Ectodermal cell (in vitro differentiated cells): ENCODE measurements around the gene HMX2.
A peak's percentile ranks its signal among the peaks of the same experiment; 100 is the strongest.

Experiments
- H3K27ac ChIP-seq: 2 replicates; pipeline ENCODE4 v1.7.0; 2013; ENCODE audit warnings: mild to moderate bottlenecking, low read depth, low read length; ENCODE audit not compliant: insufficient read depth, poor library complexity, severe bottlenecking
- H3K27me3 ChIP-seq: 2 replicates; pipeline ENCODE4 v1.7.0; 2013; ENCODE audit warnings: mild to moderate bottlenecking, low read length; ENCODE audit not compliant: insufficient read depth, control insufficient read depth, poor library complexity, severe bottlenecking
- H3K36me3 ChIP-seq: one replicate; pipeline ENCODE4 v1.7.0; 2013; ENCODE audit warnings: low read length; ENCODE audit not compliant: control insufficient read depth, insufficient read depth
- H3K4me1 ChIP-seq: one replicate; pipeline ENCODE4 v1.7.0; 2013; ENCODE audit warnings: low read length; ENCODE audit not compliant: control insufficient read depth, insufficient read depth
- H3K4me3 ChIP-seq: 2 replicates; pipeline ENCODE4 v1.7.0; 2013; ENCODE audit warnings: low read depth, low read length, control low read depth; ENCODE audit not compliant: insufficient read depth
- H3K9me3 ChIP-seq: 2 replicates; pipeline ENCODE4 v1.7.0; 2013; ENCODE audit warnings: mild to moderate bottlenecking, low read length, moderate library complexity; ENCODE audit not compliant: control insufficient read depth
- WGBS, 2 experiments: methylation state at CpG; one replicate each; pipeline ENCODE4 v1.1.7; 2013; ENCODE audit warnings: missing lambda C conversion rate in 2 of 2; 5-methylcytosine and 5-hydroxymethylcytosine counted together

Gene HMX2

DNA sequence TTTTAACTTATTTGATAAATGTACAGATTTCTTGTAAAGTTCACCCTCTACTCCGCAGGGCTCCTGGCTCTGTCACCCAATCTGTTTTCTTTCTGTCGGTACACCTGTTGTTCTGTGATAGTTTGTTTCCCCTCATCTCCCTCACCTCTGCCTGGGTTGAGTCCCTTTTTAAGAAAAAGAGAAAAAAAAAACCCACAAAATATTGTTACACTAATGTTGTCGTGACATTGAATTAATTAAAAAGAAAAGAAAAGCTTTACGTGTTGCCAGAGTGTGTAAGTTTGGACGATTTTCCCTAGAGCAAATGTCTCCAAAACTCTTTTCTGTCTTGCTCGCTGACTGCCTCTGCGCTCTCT lies 8.8 kb upstream of the HMX2 start:
- Histone ChIP-seq H3K36me3 (no peaks in the 10 kb centered on the region), H3K4me1 (peaks cover 34% of the 10 kb centered on the region), H3K9me3 (no peaks in the 10 kb centered on the region), H3K27ac (no peak overlapping the region), H3K27me3 (peaks cover 100% of the 10 kb centered on the region), H3K4me3 (no peak overlapping the region)
- 1 to 2% methylated on average over 7 of the region's 7 CpGs for WGBS, 2 experiments

DNA sequence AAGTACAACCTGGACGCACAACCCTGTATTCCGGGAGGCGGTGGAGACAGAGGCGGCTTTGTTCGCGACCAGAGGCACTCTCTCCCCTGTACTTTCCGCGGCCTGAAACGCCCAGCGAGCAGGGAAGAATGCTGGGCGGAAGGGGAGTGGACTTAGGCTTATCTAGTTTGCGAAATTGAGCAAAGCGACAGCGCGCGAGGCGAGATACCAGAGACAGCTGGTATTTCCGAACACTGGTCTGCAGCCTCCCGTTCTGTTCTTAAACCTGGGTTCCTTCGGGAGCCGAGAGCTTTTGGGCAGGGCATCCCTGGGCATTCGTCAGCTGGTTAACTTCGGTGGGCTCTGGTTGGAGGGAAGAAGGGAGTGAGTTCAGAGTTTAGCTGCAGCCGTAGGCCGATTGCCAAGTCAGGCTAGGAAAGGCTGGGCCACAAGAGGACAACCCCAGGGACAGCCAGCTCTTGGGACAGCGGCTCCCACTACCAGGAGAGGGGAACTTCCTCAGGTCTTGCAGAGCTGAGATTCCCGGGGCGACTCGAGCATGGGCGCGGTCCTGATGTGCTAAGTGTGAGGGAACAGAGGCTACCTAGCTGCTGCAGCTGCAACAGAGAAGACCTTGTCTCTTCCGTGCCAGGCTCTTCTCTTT lies 8.3 kb upstream of the HMX2 start:
- peaks cover 100% of the 10 kb centered on the region for H3K27me3 ChIP-seq
- no peaks in the 10 kb centered on the region for H3K36me3 ChIP-seq
- H3K27ac ChIP-seq = no peak overlapping the region
- WGBS, 2 experiments = 1% methylated on average over 32 of the region's 32 CpGs
- H3K9me3 ChIP-seq = no peaks in the 10 kb centered on the region
- H3K4me3 ChIP-seq = peak overlapping the region; percentile 11
- H3K4me1 ChIP-seq = peaks cover 33% of the 10 kb centered on the region

DNA sequence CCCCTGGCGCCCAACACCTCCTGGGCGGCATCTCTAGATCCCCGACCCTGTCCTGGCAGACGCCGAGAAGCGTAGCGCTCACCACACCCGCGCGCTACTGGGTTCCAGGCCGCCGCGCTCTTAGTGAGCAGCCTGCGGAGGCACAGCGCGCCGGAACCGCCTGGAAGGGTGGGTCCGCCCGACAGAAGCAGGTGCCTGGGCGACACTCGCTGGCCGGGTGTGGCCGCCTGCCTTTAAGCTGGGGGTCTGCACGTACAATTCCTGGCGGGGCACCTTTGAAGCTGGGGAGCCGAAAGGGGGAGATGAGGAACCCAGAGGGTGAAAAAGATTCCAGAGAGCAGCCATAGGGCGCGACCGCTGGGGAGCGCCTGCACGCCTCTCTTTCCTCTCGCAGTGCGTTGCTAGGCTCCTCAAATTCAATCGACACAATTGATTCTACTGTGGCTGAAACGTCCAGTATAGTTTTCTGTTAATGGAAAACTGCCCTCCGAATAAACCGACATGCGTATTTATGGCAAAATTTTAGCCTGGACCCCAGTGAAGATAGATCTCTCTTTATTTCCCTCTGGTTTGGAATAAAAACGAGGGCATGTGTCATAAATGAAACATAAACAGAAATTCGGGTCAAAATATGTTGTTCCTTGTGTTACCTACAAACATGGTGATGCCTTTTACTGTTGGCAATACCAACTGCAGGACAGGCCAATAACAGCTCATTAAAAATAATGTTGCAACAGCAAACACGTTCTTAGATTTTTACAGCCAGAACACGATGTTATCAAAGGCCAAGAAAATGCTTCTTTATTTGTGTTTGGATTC lies 7.6 kb upstream of the HMX2 start:
- Histone ChIP-seq H3K27me3 (peaks cover 100% of the 10 kb centered on the region), H3K4me1 (peaks cover 26% of the 10 kb centered on the region), H3K36me3 (no peaks in the 10 kb centered on the region), H3K4me3 (peak overlapping the region; percentile 11), H3K9me3 (no peaks in the 10 kb centered on the region), H3K27ac (no peak overlapping the region)
- 2 to 3% methylated on average over 43 of the region's 43 CpGs for WGBS, 2 experiments

DNA sequence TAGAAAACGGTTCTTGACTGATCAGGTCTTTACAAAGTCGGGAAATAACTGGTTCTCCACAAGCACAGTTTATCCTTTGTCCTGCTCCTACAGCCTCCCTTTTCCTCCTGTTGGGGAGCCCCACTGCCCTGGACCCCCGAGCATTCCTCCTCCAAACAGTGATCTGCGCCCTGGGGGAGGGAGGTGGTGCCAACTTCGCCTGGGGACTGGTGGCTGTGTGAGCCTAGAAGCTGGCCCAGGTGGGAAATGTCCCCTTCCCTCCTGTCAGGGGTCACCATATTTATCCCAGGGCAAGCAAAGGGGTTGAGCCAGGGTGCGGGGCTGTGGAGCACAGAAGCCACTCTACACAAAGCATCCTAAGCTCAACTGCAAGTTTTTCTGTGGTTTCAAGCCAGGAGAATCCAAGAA lies 6.9 kb upstream of the HMX2 start:
- peaks cover 100% of the 10 kb centered on the region for H3K27me3 ChIP-seq
- H3K27ac ChIP-seq = no peak overlapping the region
- H3K4me1 ChIP-seq = peaks cover 24% of the 10 kb centered on the region
- no peaks in the 10 kb centered on the region for H3K9me3 ChIP-seq
- H3K36me3 ChIP-seq = no peaks in the 10 kb centered on the region
- 4 to 10% methylated on average over 6 of the region's 6 CpGs for WGBS, 2 experiments
- no peak overlapping the region for H3K4me3 ChIP-seq

DNA sequence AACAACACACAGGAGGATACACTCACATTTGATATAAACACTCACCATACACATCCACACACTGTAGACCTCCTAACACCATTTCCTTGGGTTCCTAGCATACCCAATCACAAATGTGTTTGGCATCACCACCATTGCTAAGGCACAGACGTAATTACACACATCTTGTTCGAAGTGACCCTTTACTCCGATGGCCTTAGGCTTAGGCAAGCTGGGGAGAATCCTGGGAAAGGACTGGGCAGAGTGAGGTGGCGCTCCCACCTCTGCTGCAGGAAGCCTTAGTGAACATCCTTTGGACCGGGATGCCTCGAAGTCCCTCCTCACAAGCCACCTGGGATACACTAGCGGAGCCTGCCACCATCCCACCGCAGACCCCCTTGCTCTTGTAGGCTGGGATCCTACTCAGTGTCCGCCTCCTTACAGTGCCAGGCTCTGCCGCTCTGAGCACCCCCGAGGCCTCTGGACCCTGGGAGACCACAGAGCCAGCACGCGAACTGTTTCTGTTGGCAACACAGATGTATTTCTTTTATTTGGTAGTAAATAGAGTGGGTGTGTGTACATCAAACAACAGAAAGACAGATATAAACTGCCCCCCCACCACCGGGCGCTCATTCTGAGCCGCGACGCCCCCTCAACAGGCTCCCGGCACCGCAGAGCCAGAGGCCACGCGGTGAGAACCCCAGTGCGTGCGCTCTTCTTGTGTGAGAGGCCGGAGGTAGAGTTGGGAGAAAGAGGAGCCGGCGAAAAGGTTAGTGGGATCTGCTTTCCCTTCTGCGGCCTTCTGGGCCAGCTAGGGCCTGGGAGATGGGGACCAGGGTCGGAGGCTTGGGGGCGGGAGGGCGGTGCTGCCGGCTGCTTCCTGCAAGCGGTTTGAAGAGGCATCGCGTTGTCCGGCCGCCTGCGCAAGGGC lies 5.9 kb upstream of the HMX2 start:
- H3K4me3 ChIP-seq = no peak overlapping the region
- H3K27ac ChIP-seq = no peak overlapping the region
- H3K27me3 ChIP-seq = peaks cover 100% of the 10 kb centered on the region
- WGBS, 2 experiments = 5 to 6% methylated on average over 38 of the region's 38 CpGs
- no peaks in the 10 kb centered on the region for H3K36me3 ChIP-seq
- peaks cover 21% of the 10 kb centered on the region for H3K4me1 ChIP-seq
- no peaks in the 10 kb centered on the region for H3K9me3 ChIP-seq

DNA sequence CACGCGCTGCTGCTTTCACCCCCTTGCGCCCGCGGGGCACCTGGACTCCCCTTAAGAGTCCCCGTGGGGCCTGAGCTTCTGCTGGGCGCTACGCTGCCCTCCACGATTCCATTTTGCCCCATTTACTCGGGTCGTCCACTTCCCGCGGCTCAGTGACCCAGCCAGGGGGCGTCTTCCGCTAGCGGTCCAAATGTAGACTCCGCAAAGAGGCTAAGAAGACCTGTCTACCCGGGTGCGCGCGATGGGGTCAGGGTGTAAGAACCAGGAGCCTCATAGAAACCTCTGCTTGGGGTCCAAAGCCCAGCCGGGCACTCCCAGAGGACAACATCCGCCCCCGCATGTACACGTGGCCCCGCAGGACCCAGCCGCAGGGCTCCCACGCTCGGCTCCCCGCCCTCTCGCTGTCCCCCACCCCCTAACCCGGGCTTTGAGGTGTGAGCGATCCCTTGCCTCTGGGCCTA lies 5.2 kb upstream of the HMX2 start:
- 1% methylated on average over 32 to 33 of the region's 33 CpGs for WGBS, 2 experiments
- no peak overlapping the region for H3K27ac ChIP-seq
- peaks cover 22% of the 10 kb centered on the region for H3K4me1 ChIP-seq
- no peaks in the 10 kb centered on the region for H3K9me3 ChIP-seq
- no peak overlapping the region for H3K4me3 ChIP-seq
- peaks cover 100% of the 10 kb centered on the region for H3K27me3 ChIP-seq
- no peaks in the 10 kb centered on the region for H3K36me3 ChIP-seq

DNA sequence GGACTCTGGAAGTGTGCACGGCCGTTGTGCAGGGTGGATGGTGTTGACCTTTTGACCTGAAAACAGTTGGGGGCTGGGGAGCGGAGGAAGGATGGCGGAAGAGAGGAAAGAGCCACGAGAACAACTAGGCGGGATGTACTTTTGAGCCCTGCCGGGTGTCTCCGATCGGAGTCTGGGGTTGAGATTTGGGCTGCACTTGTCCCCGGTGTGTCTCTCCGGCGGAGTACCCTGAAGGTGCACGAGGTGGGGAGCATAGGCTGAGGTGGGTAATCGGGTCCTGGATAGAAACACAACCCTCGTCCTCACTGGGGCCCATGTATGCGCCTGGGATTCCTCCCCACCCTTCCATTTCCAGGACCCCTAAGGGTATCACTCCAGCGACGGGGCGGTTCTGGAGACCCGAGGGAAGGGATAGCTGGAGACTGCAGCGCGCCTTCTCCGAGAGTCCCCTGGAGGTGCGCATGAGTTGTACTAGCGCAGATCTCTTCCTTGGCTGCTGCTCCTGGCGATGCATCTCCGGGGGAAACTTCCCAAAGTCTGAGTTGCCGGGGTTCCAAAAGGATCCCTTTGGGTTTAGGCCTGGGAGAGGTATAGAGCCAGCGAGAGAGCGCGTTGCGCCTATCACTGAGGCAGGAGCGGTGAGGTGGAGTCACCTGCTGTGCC lies 4.6 kb upstream of the HMX2 start:
- 1 to 2% methylated on average over 33 of the region's 33 CpGs for WGBS, 2 experiments
- H3K27me3 ChIP-seq = peaks cover 100% of the 10 kb centered on the region
- no peaks in the 10 kb centered on the region for H3K36me3 ChIP-seq
- no peak overlapping the region for H3K27ac ChIP-seq
- H3K4me1 ChIP-seq = peaks cover 27% of the 10 kb centered on the region
- H3K9me3 ChIP-seq = no peaks in the 10 kb centered on the region
- no peak overlapping the region for H3K4me3 ChIP-seq

DNA sequence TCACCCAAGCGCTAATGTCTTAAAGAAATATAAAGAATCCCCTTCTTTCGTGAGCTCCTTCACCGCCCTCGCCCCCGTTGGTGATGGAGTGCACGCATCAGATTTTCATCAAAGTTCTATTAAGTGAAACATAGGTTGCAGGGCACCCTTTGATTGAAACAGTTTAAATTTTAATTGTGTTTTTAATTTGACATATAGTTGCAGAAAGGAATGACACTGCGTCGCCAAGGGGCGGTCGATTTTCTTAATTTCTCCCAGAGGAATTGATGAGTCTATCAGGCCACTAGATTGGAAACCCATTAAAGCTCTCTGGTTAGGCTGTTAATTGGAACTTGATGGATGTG lies 4.1 kb upstream of the HMX2 start:
- no peak overlapping the region for H3K4me3 ChIP-seq
- no peak overlapping the region for H3K27ac ChIP-seq
- WGBS, 2 experiments = 6 to 11% methylated on average over 10 of the region's 10 CpGs
- H3K4me1 ChIP-seq = peaks cover 27% of the 10 kb centered on the region
- H3K27me3 ChIP-seq = peaks cover 100% of the 10 kb centered on the region
- H3K9me3 ChIP-seq = no peaks in the 10 kb centered on the region
- H3K36me3 ChIP-seq = no peaks in the 10 kb centered on the region

DNA sequence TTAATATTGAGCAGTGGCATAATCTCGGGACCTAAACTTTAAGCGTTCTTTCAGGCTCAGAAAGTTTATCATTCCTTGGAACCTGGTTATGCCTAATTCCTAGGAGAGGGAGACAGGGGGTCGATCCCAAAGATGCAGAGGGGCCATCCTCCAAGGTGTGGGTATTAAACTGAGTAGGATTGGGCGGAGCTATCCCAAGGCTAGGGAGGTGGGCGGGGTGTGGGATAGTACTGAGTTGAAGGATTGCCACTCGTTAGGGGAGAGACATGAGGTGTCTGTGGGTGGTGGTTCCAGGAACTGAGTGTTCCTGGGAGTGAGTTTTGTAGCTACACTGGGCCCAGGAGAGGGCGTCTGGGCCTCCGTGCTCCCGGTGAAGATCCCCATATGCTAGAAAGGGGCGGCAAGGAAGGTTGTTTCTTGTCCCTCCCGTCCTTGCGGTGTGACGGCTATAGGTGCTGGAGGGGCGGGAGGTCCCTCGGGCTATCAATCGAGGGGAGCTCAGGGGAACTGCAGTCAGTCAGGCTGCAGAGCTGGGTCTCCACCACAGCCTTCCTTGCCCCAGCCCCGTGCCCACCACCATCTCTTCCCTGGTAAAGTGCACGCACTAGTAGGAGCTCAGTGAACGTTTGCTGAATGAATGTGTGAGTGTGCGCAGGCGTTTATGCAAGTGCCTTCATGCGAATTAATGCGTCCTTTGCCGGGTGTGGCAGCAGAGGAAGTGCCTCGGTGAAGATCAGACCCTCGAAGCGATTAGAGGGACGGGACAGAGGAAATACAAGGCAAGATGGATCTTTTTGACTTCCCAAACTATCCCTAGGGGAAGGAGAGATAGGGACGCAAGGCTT lies 3.0 kb upstream of the HMX2 start:
- H3K27me3 ChIP-seq = peaks cover 100% of the 10 kb centered on the region
- H3K9me3 ChIP-seq = no peaks in the 10 kb centered on the region
- peaks cover 21% of the 10 kb centered on the region for H3K4me1 ChIP-seq
- no peak overlapping the region for H3K27ac ChIP-seq
- no peaks in the 10 kb centered on the region for H3K36me3 ChIP-seq
- H3K4me3 ChIP-seq = no peak overlapping the region
- WGBS, 2 experiments = 2 to 3% methylated on average over 29 of the region's 29 CpGs
